Activated naive CD8-positive, alpha-beta T cell treated with anti-CD3 and anti-CD28 coated beads, Interleukin-2, amount 50 U/mL, for 16 hours (primary cell): ENCODE measurements around the gene TPM3.
"Not testable (repeated sequence)": the region's sequence is repeated elsewhere in the genome, so short reads cannot be mapped to it uniquely, and the experiment has no call there.

Source experiments
- DNase-seq: peaks from one replicate; pipeline ENCODE4 v3.0.0-alpha.2; 2020; ENCODE audit warnings: low read depth, low spot score

TPM3 gene

GRCh38 chr1:154170547-154171222 lies 21.2 kb downstream of the TPM3 start:
- DNase-seq = peak; percentile 46

DNA sequence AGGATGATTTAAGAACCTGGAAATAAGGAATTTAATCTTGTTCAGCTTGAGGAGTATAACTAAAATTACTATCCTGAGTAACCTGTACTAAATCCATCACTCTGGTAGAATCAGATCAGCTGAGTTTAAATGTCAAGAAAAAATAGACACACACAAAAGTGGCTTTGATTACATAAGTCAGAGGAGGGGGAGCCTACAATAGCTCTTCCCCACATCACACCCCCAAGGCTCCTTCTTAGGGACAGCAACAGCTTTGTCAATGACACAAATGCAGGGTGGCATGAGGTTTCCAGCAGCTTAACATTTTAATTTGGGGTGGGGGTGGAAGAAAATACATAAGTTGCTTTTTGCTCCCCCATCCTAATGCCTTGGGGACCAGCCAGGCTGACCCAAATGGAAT lies 24.4 kb downstream of the TPM3 start:
- DNase-seq = no peak

DNA sequence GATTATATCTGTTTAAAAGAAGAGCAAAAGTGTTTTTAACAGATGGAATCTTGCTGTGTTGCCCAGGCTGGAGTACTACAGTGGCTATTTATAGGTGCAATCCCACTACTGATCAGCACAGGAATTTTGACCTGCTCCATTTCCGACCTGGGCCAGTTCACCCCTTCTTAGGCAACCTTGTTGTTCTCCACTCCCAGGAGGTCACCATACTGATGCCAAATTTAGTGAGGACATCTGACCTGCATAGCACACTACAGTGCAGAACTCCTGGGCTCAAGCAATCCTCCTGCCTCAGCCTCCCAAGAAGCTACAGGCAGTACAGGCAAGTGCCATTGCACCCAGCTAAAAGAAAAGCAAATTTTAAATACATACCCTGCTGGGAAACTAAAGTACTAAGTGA lies 25.7 kb downstream of the TPM3 start:
- DNase-seq = no peak

DNA sequence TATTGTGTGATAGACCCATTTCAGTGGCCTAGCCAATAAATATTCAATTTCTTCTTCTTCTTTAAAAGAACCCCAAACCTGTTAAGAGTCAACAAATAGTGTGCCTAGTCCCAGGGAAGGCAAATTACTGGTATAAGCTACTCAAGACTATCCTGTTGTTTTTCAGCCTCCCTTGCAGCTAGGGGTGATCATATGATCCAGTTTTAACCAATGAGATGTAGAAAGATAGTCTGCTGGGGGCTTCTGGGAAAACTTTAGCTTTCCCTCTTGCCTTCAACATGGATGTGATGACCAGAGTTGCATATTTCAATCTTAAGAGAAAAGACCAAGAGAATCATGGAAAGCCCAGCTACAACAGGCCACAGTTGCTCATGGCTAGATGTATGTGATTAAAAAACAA lies 32.3 kb downstream of the TPM3 start:
- no peak for DNase-seq

DNA sequence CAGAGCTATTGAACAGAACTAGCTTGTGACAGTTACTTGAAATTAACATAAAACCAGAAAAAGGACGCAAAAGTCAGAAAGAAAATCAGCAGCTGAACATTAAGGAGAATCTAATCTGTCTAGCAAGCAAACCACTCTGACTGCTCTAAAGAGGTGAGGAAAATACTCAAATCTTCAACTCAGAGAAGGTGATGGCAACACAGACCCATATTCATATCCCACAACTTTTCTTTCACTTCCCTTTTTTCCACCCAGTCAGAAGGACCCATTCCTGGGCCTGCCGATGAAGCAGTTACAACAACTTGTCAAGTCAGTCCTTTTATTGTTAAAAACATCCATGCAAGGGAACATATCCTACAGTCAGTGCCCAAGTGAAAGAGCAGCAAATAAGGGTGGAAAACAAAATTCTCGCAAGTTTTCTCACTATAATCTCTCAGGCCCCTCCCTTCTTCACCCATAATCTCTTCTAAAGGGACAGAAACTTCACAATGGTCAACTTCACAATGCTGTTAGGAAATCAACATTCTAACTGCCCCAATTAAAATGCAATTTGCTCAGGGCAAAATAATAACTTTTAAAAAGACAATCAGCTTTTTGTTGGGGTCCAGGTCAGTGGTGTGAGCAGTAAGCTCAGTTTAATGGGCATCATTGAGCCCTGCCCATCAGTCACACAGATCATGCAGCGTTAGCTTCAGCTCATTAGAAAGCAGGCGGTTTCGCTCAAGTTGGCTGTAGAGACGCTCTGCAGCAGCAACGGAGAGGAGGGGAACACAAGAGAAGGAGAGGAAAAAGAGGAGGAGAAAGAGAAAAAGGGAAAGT lies 33.4 kb downstream of the TPM3 start:
- DNase-seq = no peak

DNA sequence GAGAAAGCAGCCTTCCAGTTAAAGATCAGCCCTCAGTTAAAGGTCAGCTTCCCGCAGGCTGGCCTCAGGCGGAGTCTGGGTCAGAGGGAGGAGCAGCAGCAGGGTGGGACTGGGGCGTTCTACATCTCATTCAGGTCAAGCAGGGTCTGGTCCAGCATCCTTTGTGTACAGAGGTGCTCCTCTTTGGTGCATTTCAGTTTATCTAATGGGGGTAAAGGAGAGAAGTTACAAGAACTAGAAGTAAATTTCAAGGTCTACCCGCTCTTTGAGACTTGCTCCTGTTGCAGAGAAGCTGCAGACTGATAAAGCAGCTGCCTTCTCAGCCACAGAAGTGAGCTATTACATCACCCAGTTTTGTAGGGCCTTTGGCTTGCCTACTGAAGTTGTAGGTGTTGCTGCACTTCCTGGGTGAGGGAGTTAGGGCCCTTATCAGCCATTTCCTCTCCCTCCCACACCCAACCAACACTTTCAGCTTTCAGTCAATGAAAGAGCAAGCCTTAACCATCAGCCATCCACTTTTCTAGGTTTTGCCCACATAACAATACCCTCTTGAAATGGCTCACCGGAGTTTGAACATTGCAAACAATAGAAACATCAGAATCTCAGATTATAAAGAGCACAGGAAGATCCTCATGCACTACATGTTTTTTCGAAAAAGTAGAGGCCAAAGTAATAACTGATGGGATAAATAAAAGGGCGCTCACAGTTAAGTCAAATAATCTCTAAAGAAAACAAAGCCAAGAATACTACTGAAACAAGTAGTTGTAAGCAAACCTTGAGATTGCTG lies 34.2 kb downstream of the TPM3 start:
- DNase-seq = peak; percentile 42

GRCh38 chr1:154155251-154155650 lies 36.6 kb downstream of the TPM3 start:
- no peak for DNase-seq

GRCh38 chr1:154154534-154155191 lies 37.2 kb downstream of the TPM3 start, which contains the start of gene NUP210L:
NUP210L (minus strand) TSS chr1:154155073.
- DNase-seq = no peak

GRCh38 chr1:154154053-154154452 lies 37.8 kb downstream of the TPM3 start:
- DNase-seq = no peak

DNA sequence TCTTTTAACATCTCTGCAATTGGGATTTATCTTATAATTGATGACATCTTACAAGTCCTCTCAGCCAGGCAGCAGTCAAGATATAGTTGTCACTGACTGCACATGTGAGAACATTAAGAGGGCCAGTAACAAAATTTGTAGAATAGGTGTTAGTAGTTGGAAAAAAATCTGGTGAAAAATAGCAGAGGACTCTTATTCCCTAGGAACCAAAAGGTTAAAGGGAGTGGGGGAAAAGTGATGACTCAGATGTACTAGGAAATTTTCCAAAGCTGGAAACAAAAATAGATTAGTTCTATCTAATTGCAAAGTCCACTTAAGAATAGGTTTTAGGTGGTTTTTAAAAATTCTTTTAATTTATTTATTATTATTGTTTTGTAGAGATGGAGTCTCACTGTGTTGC lies 40.6 kb downstream of the TPM3 start:
- DNase-seq = no peak

DNA sequence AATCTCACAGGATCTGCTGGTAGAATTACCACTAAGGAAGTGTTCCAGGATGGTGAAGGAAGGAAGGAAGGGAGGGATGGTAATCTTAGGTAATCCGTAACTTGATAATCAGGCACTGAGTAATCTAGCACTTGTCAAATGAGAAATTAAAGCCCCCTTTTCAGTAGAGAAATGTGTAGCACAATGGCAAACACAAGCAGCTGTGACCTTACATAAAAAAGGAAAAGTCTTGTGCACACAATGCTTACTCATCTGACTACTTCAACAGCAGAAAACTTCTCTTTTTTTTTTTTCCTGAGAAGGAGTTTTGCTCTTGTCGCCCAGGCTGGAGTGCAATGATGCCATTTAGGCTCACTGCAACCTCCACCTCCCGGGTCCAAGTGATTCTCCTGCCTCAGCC lies 43.1 kb downstream of the TPM3 start:
- DNase-seq = no peak

GRCh38 chr1:154147505-154147904 lies 44.4 kb downstream of the TPM3 start:
- DNase-seq = not testable (repeated sequence)

GRCh38 chr1:154145986-154146385 lies 45.9 kb downstream of the TPM3 start:
- no peak for DNase-seq

GRCh38 chr1:154142358-154142757 lies 49.5 kb downstream of the TPM3 start:
- DNase-seq = no peak

- DNase-seq = no peak
Measured at GRCh38 chr1:154141240-154141639, 50.7 kb downstream of the TPM3 start.

DNA sequence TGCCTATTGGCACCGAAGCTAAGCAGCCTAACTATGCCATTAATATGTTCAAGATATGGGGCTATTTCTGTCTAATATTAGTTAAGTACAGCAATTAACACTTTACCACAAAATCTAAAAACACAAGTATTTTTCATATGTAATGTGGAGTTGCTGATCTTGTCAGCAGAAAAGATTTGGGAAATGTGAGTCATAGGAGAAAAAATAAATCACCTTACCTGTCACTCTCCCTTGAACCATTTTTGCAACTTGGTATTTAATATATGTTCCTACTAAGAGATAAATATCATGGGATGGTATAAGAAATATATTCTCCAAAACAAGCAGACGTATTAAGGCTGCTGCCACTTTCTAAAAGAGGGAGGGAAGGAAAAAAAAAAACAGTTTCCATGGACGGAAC lies 54.0 kb downstream of the TPM3 start:
- DNase-seq = no peak

- no peak for DNase-seq
Measured at GRCh38 chr1:154133256-154133655, 58.6 kb downstream of the TPM3 start.

GRCh38 chr1:154129391-154129970 lies 62.4 kb downstream of the TPM3 start:
- no peak for DNase-seq

- not testable (repeated sequence) for DNase-seq
Measured at GRCh38 chr1:154123205-154123604, 68.7 kb downstream of the TPM3 start.

DNA sequence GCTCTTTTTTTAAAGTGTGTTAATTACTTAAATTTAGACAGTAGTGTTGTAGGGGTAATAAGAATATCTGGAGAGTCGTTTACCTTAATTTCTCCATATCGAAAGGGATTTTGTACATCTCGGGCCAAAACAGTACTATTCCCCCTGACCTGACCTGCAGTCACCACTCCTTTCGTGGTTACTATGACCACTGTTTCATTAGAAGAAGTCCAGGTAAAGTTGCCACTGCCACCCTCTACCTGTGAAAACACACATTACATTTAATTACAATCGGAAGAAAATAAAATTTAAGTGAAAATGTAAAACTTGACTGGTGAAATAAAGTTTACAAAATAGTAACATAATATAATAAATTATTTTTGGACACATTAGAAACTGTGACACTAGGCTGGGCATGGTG lies 74.3 kb downstream of the TPM3 start:
- DNase-seq = no peak

- no peak for DNase-seq
Measured at GRCh38 chr1:154115180-154115579, 76.7 kb downstream of the TPM3 start.
